HCT116 (cell line): Measurements from ENCODE around the gene EPYC. TPM values are rescaled to one million over a fixed set of nuclear protein-coding genes. Genes with fewer than 3 reads are reported as not detected.

Experiments used
- ATAC-seq: fragments of 200-7000 bp; cut with Tn5 transposase; 2 replicates; pipeline ENCODE4 v1.9.1; 2020; ENCODE audit warnings: mild to moderate bottlenecking, moderate library complexity
- BruUV-seq: library from RNA; stranded (reverse); fragments of 400-500 nt; replicated peaks from 2 replicates; lab custom pipeline; 2021; lab: Mats Ljungman, UMichigan
- CTCF ChIA-PET: fragments of 300-600 bp; sonication (Branson Sonifier 250); formaldehyde crosslinking; loops from one replicate; lab custom pipeline; 2021; ENCODE audit warnings: antibody characterized with exemption; lab: Charles Lee
- POLR2A ChIA-PET: fragments of 300-600, 350-600 bp; sonication (Branson Sonifier 250); formaldehyde crosslinking; loops from one replicate; lab custom pipeline; 2021; ENCODE audit warnings: antibody characterized with exemption; lab: Charles Lee
- RAD21 ChIA-PET, 2 experiments: fragments of 300-600 bp; sonication (Branson Sonifier 250); formaldehyde crosslinking; loops; one replicate each; lab custom pipeline; 2023; ENCODE audit warnings: low total read pairs in 2 of 2; ENCODE audit not compliant: uncharacterized antibody in 2 of 2, unreplicated experiment in 2 of 2, low non-redundant PET in 1 of 2; lab: Charles Lee
- DNase-seq: peaks from one replicate; pipeline ENCODE4 v3.0.0-alpha.2; 2010; ENCODE audit warnings: low read depth, low spot score
- H2AFZ ChIP-seq: fragments of 200-600 bp; shearing (Covaris generic), sonication (generic); 2 replicates; pipeline ENCODE4 v1.6.1; 2017; ENCODE audit warnings: low read depth, mixed run types, mixed read lengths, antibody characterized with exemption, low read length; ENCODE audit not compliant: poor library complexity, severe bottlenecking
- H3K27ac ChIP-seq: 2 replicates; pipeline ENCODE4 v1.5.1; 2012; ENCODE audit warnings: low read depth, low read length
- H3K27me3 ChIP-seq: fragments of 200-600 bp; sonication (generic); 2 replicates; pipeline ENCODE4 v1.6.1; 2016; ENCODE audit warnings: mixed run types, low read length, mixed read lengths; ENCODE audit not compliant: insufficient read depth
- H3K36me3 ChIP-seq, 2 experiments: fragments of 200-500 bp in 1 of 2; fragments of 200-600 bp in 1 of 2; sonication (Bioruptor generic) in 1 of 2; sonication (generic) in 1 of 2; 2 replicates each; pipeline versions ENCODE4 v1.5.1 to v1.6.1; 2014 to 2016; ENCODE audit warnings: low read length in 2 of 2, inconsistent platforms in 1 of 2, mixed read lengths in 1 of 2, mixed run types in 1 of 2; ENCODE audit not compliant: insufficient read depth in 2 of 2, control insufficient read depth in 1 of 2
- H3K4me1 ChIP-seq, 2 experiments: fragments of 200-600 bp in 1 of 2; sonication (generic) in 1 of 2; 2 replicates each; pipeline versions ENCODE4 v1.5.1 to v1.6.1; 2012 to 2017; ENCODE audit warnings: low read length in 2 of 2, inconsistent platforms in 1 of 2, mild to moderate bottlenecking in 1 of 2, mixed read lengths in 1 of 2, mixed run types in 1 of 2, moderate library complexity in 1 of 2; ENCODE audit not compliant: insufficient read depth in 2 of 2, control insufficient read depth in 1 of 2
- H3K4me2 ChIP-seq: fragments of 200-600 bp; sonication (generic); 2 replicates; pipeline ENCODE4 v1.6.1; 2017; ENCODE audit warnings: mixed run types, low read length, mixed read lengths
- H3K4me3 ChIP-seq, 2 experiments: fragments of 200-600 bp in 1 of 2; sonication (generic) in 1 of 2; replicated peaks in 1 of 2; 2 replicates each; pipeline ENCODE4 v1.5.1; 2011 to 2016; ENCODE audit warnings: low read length in 2 of 2, control low read depth in 1 of 2, low read depth in 1 of 2, mild to moderate bottlenecking in 1 of 2, mixed read lengths in 1 of 2, mixed run types in 1 of 2
- H3K79me2 ChIP-seq: fragments of 200-600 bp; sonication (generic); 2 replicates; pipeline ENCODE4 v1.6.1; 2017; ENCODE audit warnings: mild to moderate bottlenecking, mixed run types, low read length, moderate library complexity, mixed read lengths; ENCODE audit not compliant: insufficient read depth
- H3K9ac ChIP-seq: fragments of 200-600 bp; sonication (generic); 2 replicates; pipeline ENCODE4 v1.6.1; 2016; ENCODE audit warnings: low read length, mixed read lengths
- H3K9me2 ChIP-seq: fragments of 200-600 bp; sonication (generic), shearing (Covaris generic); 2 replicates; pipeline ENCODE4 v1.6.1; 2017; ENCODE audit warnings: mixed run types, mild to moderate bottlenecking, moderate library complexity; ENCODE audit not compliant: insufficient read depth
- H3K9me3 ChIP-seq, 2 experiments: fragments of 200-500 bp in 1 of 2; fragments of 200-600 bp in 1 of 2; sonication (Bioruptor generic) in 1 of 2; sonication (generic) in 1 of 2; 2 replicates each; pipeline ENCODE4 v1.6.1; 2014 to 2017; ENCODE audit warnings: low read length in 2 of 2, mixed read lengths in 2 of 2, inconsistent platforms in 1 of 2, low read depth in 1 of 2, mild to moderate bottlenecking in 1 of 2, mixed run types in 1 of 2, moderate library complexity in 1 of 2; ENCODE audit not compliant: control insufficient read depth in 1 of 2, insufficient read depth in 1 of 2
- H4K20me1 ChIP-seq: fragments of 200-600 bp; sonication (generic), shearing (Covaris generic); 2 replicates; pipeline ENCODE4 v1.6.1; 2017; ENCODE audit warnings: mixed run types, mild to moderate bottlenecking, moderate library complexity; ENCODE audit not compliant: insufficient read depth
- CBX3 ChIP-seq: IDR thresholded peaks from 2 replicates; pipeline ENCODE4 v1.6.1; 2012; ENCODE audit warnings: low read depth
- CEBPB ChIP-seq: IDR thresholded peaks from 2 replicates; pipeline ENCODE4 v1.6.1; 2012; ENCODE audit warnings: low read depth
- CTCF ChIP-seq, 3 experiments: fragments of 200-600 bp in 1 of 3; sonication (generic) in 1 of 3; IDR thresholded peaks in 2 of 3; conservative IDR thresholded peaks in 1 of 3; 2 replicates each; pipeline ENCODE4 v1.5.1; 2012 to 2017; ENCODE audit warnings: low read depth in 2 of 3, low read length in 2 of 3, antibody characterized with exemption in 1 of 3, borderline replicate concordance in 1 of 3, control low read depth in 1 of 3, mild to moderate bottlenecking in 1 of 3, mixed read lengths in 1 of 3, mixed run types in 1 of 3, moderate library complexity in 1 of 3; ENCODE audit not compliant: insufficient read depth in 1 of 3
- EGR1 ChIP-seq: IDR thresholded peaks from 2 replicates; pipeline ENCODE4 v1.6.1; 2012; ENCODE audit warnings: low read depth
- EZH2 ChIP-seq: fragments of 200-600 bp; sonication (generic); IDR thresholded peaks from 2 replicates; pipeline ENCODE4 v1.6.1; 2017; ENCODE audit warnings: antibody characterized with exemption, mixed run types
- EZH2phosphoT487 ChIP-seq: fragments of 200-600 bp; IDR thresholded peaks from 2 replicates; pipeline ENCODE4 v1.6.1; 2018; ENCODE audit warnings: antibody characterized with exemption, borderline replicate concordance
- FOSL1 ChIP-seq: IDR thresholded peaks from 2 replicates; pipeline ENCODE4 v1.6.1; 2012; ENCODE audit warnings: low read depth
- JUND ChIP-seq: IDR thresholded peaks from 2 replicates; pipeline ENCODE4 v1.6.1; 2012
- POLR2A ChIP-seq: IDR thresholded peaks from 2 replicates; pipeline ENCODE4 v1.7.0; 2011; ENCODE audit warnings: borderline replicate concordance; ENCODE audit not compliant: insufficient read depth, insufficient read length; ENCODE audit errors: extremely low read depth
- RAD21 ChIP-seq: IDR thresholded peaks from 2 replicates; pipeline ENCODE4 v1.6.1; 2012; ENCODE audit warnings: low read depth, mild to moderate bottlenecking
- TCF7L2 ChIP-seq: IDR thresholded peaks from 2 replicates; pipeline ENCODE4 v1.7.0; 2011; ENCODE audit warnings: borderline replicate concordance, inconsistent platforms; ENCODE audit not compliant: insufficient read depth, insufficient read length; ENCODE audit errors: extremely low read depth
- ZFX ChIP-seq: fragments of 450-650 bp; IDR thresholded peaks from 2 replicates; pipeline ENCODE4 v1.6.1; 2017
- ZNF274 ChIP-seq: fragments of 200-500 bp; sonication (Bioruptor generic); IDR thresholded peaks from 2 replicates; pipeline ENCODE4 v1.6.1; 2014; ENCODE audit warnings: mild to moderate bottlenecking, low read depth, low read length, inconsistent platforms
- intact Hi-C: fragments of 100-400 bp; cut with micrococcal nuclease; formaldehyde crosslinking; loops from 2 replicates; pipeline ENCODE4 v1.10.0; 2022
- total RNA-seq: library from RNA; stranded (reverse); gene quantifications from one replicate; pipeline ENCODE4 v1.2.1, GENCODE V29; 2021; ENCODE audit not compliant: unreplicated experiment
- TF ChIP-seq, protein P1 (sequence below): IDR thresholded peaks from 2 replicates; pipeline ENCODE4 v1.6.1; 2012; ENCODE audit warnings: low read depth

Gene EPYC
- total RNA-seq, 1 experiment from 2014 or later = not detected

GRCh38 chr12:90924406-90924805 is 80.4 kb downstream of the EPYC start:
- ATAC-seq = no peak
- RAD21 ChIA-PET = no interaction called here
- Histone ChIP-seq H3K27ac (no peak overlapping the region), H3K4me1 (no peaks in the 10 kb centered on the region), H3K9me3 (no peaks in the 10 kb centered on the region), H2AFZ (no peak overlapping the region), H3K9me2 (no peaks in the 10 kb centered on the region), H3K36me3 (no peaks in the 10 kb centered on the region), H3K79me2 (no peaks in the 10 kb centered on the region), H4K20me1 (no peaks in the 10 kb centered on the region), H3K4me3 (no peak overlapping the region), H3K9ac (no peak overlapping the region), H3K27me3 (no peaks in the 10 kb centered on the region), H3K4me2 (no peak overlapping the region)
- TF ChIP-seq, protein P1, sequence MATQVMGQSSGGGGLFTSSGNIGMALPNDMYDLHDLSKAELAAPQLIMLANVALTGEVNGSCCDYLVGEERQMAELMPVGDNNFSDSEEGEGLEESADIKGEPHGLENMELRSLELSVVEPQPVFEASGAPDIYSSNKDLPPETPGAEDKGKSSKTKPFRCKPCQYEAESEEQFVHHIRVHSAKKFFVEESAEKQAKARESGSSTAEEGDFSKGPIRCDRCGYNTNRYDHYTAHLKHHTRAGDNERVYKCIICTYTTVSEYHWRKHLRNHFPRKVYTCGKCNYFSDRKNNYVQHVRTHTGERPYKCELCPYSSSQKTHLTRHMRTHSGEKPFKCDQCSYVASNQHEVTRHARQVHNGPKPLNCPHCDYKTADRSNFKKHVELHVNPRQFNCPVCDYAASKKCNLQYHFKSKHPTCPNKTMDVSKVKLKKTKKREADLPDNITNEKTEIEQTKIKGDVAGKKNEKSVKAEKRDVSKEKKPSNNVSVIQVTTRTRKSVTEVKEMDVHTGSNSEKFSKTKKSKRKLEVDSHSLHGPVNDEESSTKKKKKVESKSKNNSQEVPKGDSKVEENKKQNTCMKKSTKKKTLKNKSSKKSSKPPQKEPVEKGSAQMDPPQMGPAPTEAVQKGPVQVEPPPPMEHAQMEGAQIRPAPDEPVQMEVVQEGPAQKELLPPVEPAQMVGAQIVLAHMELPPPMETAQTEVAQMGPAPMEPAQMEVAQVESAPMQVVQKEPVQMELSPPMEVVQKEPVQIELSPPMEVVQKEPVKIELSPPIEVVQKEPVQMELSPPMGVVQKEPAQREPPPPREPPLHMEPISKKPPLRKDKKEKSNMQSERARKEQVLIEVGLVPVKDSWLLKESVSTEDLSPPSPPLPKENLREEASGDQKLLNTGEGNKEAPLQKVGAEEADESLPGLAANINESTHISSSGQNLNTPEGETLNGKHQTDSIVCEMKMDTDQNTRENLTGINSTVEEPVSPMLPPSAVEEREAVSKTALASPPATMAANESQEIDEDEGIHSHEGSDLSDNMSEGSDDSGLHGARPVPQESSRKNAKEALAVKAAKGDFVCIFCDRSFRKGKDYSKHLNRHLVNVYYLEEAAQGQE = no peak
- TF ChIP-seq EZH2 = no peak
- TF ChIP-seq JUND = no peak
- no peak for TF ChIP-seq EGR1
- no peak for TF ChIP-seq RAD21
- TF ChIP-seq POLR2A = no peak
- CTCF ChIA-PET = no interaction called here
- no TSS peak for BruUV-seq
- no peak for DNase-seq
- POLR2A ChIA-PET = no interaction called here
- intact Hi-C loops = no loop called here

DNA sequence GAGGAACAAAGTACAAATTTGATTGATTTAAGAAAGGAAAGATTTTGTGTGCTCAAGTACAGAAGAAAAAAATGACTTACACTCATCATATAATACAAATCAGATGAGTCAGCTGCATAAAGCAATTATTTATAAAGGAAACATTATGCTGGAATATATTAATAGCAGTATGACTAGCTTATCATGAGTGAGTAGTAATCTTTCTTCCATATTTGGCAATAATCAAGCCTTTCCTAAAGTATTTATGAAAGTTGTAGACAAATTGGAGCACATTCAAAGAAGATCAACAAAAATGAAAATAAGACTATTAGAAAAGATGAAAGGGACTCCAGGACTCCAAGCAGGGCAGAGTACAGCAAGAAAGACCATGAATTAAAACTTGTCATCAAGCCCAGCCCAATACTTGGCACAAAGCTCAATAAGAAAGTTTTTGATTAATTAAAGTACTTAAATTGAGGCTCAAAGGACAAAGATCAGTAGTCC is 82.6 kb downstream of the EPYC start:
- intact Hi-C loops = no loop called here
- no peak for TF ChIP-seq FOSL1
- TF ChIP-seq CBX3 = no peak
- no peak for TF ChIP-seq TCF7L2
- TF ChIP-seq JUND = no peak
- no peak for TF ChIP-seq EZH2phosphoT487
- TF ChIP-seq ZFX = no peak
- TF ChIP-seq CTCF (IDR thresholded peaks at IDR 0.05 in 2 of 3, conservative IDR thresholded peaks at IDR 0.05 in 1 of 3; ENCODE audit: borderline replicate concordance in 1 of 3, insufficient read depth in 1 of 3, low read depth in 2 of 3, low read length in 2 of 3) = no peak
- no peak for TF ChIP-seq CEBPB
- no peak for TF ChIP-seq RAD21
- TF ChIP-seq ZNF274 = no peak
- no peak overlapping the region for H3K4me3 ChIP-seq
- ATAC-seq = no peak
- no TSS peak for BruUV-seq
- no peak overlapping the region for H2AFZ ChIP-seq
- H3K27ac ChIP-seq = no peak overlapping the region
- H3K36me3 ChIP-seq = no peaks in the 10 kb centered on the region
- no peaks in the 10 kb centered on the region for H3K9me3 ChIP-seq
- H3K4me1 ChIP-seq = no peaks in the 10 kb centered on the region
- CTCF ChIA-PET = interaction anchor here (1.7 kb wide), 1 partner anchor 23 kb away, joined by 4 read pairs; no protein-coding TSS in a partner anchor
- no peaks in the 10 kb centered on the region for H3K79me2 ChIP-seq
- H3K4me2 ChIP-seq = no peak overlapping the region
- POLR2A ChIA-PET = no interaction called here
- RAD21 ChIA-PET = no interaction called here
- no peaks in the 10 kb centered on the region for H3K9me2 ChIP-seq
- DNase-seq = no peak
- no peaks in the 10 kb centered on the region for H3K27me3 ChIP-seq
- no peak overlapping the region for H3K9ac ChIP-seq
- no peaks in the 10 kb centered on the region for H4K20me1 ChIP-seq
